Measurements from ENCODE around the gene CIROP.

Gene CIROP

GRCh38 chr14:23093104-23093503, 11.7 kb downstream of the CIROP start:
- no peak for DNase-seq

- DNase-seq = no peak
These were observed 13.2 kb downstream of the CIROP start for GRCh38 chr14:23091294-23092225.

GRCh38 chr14:23090254-23090636, 14.5 kb downstream of the CIROP start:
- DNase-seq = no peak

- no peak for DNase-seq
These were observed 15.1 kb downstream of the CIROP start for GRCh38 chr14:23089498-23090253.

- no peak for DNase-seq
These were observed 18.2 kb downstream of the CIROP start for GRCh38 chr14:23086565-23086964.

GRCh38 chr14:23085458-23085857, 19.3 kb downstream of the CIROP start:
- DNase-seq = no peak

GRCh38 chr14:23080474-23080873, 24.3 kb downstream of the CIROP start:
- no peak for DNase-seq

- no peak for DNase-seq
These were observed 25.1 kb downstream of the CIROP start for GRCh38 chr14:23079716-23080115.

- DNase-seq = no peak
These were observed 26.1 kb downstream of the CIROP start for GRCh38 chr14:23078692-23079116.

GRCh38 chr14:23077962-23078361, 26.8 kb downstream of the CIROP start:
- DNase-seq = no peak

GRCh38 chr14:23076785-23077408, 27.9 kb downstream of the CIROP start:
- DNase-seq = no peak

- DNase-seq = no peak
These were observed 29.9 kb downstream of the CIROP start for GRCh38 chr14:23074906-23075305.

- no peak for DNase-seq
These were observed 32.8 kb downstream of the CIROP start for GRCh38 chr14:23071921-23072539.

GRCh38 chr14:23071244-23071920, 33.4 kb downstream of the CIROP start:
- DNase-seq = no peak

GRCh38 chr14:23070262-23071129, 34.3 kb downstream of the CIROP start:
- DNase-seq = no peak

GRCh38 chr14:23069413-23069806, 35.4 kb downstream of the CIROP start:
- DNase-seq = no peak

- no peak for DNase-seq
These were observed 35.9 kb downstream of the CIROP start for GRCh38 chr14:23068789-23069412.

- no peak for DNase-seq
These were observed 36.7 kb downstream of the CIROP start for GRCh38 chr14:23067847-23068788.

GRCh38 chr14:23066855-23067744, 37.7 kb downstream of the CIROP start:
- no peak for DNase-seq
